NCI-H2227 treated with DMSO at 0.1 percent for 48 hours (cell line): ENCODE data around the gene ODAM.
"Not testable (repeated sequence)": the region's sequence is repeated elsewhere in the genome, so short reads cannot be mapped to it uniquely, and the experiment has no call there.

Experiments
- DNase-seq: peaks from one replicate; lab custom pipeline; 2025; lab: John Stamatoyannopoulos, UW

ODAM gene

GRCh38 chr4:70195425-70195824 lies at the start of gene ODAM:
TSS of gene ODAM (plus strand) at chr4:70195725. CDS start at chr4:70196544, 819 bp downstream.
- no peak for DNase-seq

- DNase-seq: no peak
Observed at GRCh38 chr4:70151271-70151670, 44.3 kb upstream of the ODAM start.

- no peak for DNase-seq
Observed at GRCh38 chr4:70152088-70152487, 43.4 kb upstream of the ODAM start.

GRCh38 chr4:70153937-70154336 lies 41.6 kb upstream of the ODAM start, which contains the start of gene PRR27:
TSS of gene PRR27 (plus strand) at chr4:70154237. CDS start at chr4:70154376, 139 bp downstream.
- DNase-seq: no peak

GRCh38 chr4:70158576-70158975 lies 36.9 kb upstream of the ODAM start:
- no peak for DNase-seq

GRCh38 chr4:70177090-70177489 lies 18.4 kb upstream of the ODAM start:
- no peak for DNase-seq

GRCh38 chr4:70178075-70178660 lies 17.4 kb upstream of the ODAM start:
- DNase-seq: no peak

- DNase-seq: no peak
Observed at GRCh38 chr4:70179811-70180210, 15.7 kb upstream of the ODAM start.

GRCh38 chr4:70181864-70182263 lies 13.7 kb upstream of the ODAM start:
- no peak for DNase-seq

- no peak for DNase-seq
Observed at GRCh38 chr4:70182517-70183167, 12.9 kb upstream of the ODAM start.

GRCh38 chr4:70183168-70183939 lies 12.2 kb upstream of the ODAM start:
- DNase-seq: no peak

- DNase-seq: no peak
Observed at GRCh38 chr4:70183940-70184246, 11.6 kb upstream of the ODAM start.

- DNase-seq: no peak
Observed at GRCh38 chr4:70187216-70187615, 8.3 kb upstream of the ODAM start.

- DNase-seq: no peak
Observed at GRCh38 chr4:70190579-70190978, 4.9 kb upstream of the ODAM start.

GRCh38 chr4:70191647-70192046 lies 3.9 kb upstream of the ODAM start:
- DNase-seq: no peak

GRCh38 chr4:70192895-70193294 lies 2.6 kb upstream of the ODAM start:
- DNase-seq: no peak

GRCh38 chr4:70196857-70197256 lies 1.3 kb downstream of the ODAM start:
- DNase-seq: no peak

- DNase-seq: no peak
Observed at GRCh38 chr4:70197842-70198241, 2.3 kb downstream of the ODAM start.

- no peak for DNase-seq
Observed at GRCh38 chr4:70203601-70204000, 8.1 kb downstream of the ODAM start.

GRCh38 chr4:70212752-70213151 lies 17.2 kb downstream of the ODAM start:
- DNase-seq: not testable (repeated sequence)

GRCh38 chr4:70216109-70216508 lies 20.6 kb downstream of the ODAM start:
- not testable (repeated sequence) for DNase-seq

GRCh38 chr4:70216550-70216949 lies 21.0 kb downstream of the ODAM start:
- not testable (repeated sequence) for DNase-seq

GRCh38 chr4:70221389-70221788 lies 25.9 kb downstream of the ODAM start:
- not testable (repeated sequence) for DNase-seq
